Nucleus accumbens (tissue), 56 donors: ENCODE measurements around the gene MFSD1.

Experiments used
- DNase-seq, 56 donors: peaks; one replicate each; lab custom pipeline; 2025; lab: John Stamatoyannopoulos, UW

MFSD1 gene

DNA sequence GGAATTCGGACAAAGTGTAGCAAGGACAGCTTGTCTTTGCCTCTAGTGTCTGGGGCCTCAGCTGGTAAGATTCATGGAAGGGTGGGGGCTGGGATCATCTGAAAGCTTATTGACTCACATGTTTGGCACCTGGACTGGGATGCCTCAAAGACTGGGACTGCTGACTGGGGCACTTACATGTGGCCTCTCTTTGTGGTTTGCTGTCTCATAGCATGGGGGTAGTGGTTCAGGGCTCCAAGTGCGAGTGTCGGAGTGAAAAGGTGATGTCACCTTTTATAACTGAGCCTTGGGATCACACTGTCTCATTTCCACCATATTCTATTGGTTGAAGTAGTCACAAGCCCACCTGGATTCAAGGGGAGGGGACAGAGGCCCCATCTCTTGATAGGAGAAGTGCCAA lies 6.8 kb downstream of the MFSD1 start:
- no peak for DNase-seq

DNA sequence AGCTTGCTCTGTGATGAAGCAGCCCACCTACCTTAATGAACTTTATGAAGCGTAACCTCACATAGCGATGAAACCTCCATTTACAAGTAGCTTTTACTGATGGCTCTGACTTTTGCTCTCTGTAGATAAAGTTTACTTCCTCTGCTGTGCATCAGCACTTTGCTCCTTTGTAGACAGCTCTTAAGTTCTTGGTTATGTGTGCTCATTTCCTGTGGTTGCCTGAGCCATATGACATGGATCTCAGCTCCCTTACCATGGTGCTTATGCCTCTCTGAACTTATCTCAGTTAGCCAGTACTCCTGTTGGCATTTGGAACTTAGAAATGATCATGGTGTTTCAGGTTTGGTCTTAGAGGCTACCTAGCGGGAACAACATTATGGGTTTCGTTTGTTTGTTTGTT lies 7.8 kb downstream of the MFSD1 start:
- DNase-seq, result no peak

DNA sequence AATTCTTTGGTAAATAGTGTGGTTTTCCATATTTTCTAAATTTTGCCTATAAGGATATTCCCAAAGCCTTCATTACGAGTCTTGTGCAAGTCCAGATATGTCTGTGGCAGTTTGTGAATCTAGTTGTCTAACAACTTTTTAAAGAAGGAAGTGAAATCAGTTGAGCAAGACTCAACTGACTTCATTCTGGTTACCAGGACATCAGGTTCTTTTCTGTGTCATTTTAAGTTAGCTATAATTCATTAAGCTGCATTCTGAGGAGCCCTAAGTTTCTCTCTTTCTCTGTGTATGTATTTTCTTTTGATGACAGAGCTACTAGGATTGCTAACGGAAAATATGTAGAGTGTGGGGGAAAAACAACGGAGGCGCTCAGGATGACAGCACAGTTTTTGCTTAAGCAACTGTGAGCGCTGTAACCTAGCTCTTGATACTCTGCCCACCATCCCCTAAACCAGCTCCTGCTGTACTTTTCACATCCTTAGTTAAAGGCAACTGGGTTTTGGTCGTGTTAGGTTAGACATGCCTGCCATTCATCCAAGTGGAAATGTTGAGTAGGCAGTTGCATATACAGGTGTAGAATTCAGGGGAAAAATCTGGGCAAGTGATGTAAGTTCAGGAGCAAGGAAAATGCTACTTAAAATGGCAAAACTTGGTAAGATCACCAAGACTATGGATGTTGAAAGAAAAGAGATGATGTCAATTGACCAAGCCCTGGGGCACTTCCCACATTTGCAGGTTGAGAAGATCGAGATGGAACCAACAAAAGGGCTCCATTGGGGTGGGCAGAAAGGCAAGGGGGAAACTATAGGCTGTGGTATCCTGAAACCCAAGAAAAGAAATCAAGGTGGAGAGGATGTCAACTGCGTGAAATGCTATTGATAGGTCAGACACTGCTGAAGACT lies 9.2 kb downstream of the MFSD1 start:
- no peak for DNase-seq

DNA sequence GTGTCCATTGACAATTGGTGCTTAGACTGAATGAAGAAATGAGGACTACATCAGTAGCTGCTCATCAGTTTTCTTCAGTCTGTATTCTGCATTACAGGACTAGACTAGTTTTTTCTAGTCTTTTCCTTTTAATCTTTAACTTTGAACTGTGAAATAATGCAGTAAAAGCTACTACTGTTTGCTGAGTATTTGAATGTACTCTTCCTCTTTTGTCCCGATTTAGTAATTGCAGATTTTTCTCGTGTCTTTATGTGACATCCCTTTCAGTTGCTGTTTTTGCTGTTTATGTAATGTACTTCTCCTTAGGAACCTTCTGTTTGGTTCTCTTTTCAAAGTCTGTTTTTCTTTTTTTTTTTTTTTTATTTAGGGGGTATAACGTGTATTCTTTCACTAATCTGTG lies 17.4 kb downstream of the MFSD1 start:
- DNase-seq, result no peak

DNA sequence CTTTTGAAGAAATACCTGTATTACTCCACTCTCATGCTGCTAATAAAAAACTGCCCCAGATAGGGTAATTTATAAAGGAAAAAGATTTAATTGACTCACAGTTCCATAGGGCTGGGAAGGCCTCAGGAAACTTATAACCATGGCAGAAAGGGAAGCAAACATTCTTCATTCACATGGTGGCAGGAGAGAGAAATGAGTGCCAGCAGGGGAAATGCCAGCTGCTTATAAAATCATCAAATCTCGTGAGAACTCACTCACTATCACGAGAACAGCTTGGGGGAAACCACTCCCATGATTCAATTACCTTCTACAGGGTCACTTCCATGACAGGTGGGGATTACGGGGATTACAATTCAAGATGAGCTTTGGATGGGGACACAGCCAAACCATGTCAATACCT lies 18.7 kb downstream of the MFSD1 start:
- no peak for DNase-seq

DNA sequence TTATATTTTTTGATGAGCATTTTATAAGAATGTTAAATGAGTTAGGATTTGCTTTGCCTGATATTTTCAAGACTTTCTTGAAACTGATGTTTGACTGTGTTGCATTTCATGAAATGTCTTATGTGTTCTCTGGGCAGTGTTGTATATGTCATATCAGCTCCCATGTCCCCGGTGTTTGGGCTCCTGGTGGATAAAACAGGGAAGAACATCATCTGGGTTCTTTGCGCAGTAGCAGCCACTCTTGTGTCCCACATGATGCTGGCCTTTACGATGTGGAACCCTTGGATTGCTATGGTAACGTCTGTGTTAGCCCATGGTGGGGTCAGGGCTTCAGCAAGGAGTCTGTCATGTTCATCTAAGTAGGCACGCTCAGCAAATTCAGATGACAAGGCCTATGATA lies 20.0 kb downstream of the MFSD1 start:
- no peak for DNase-seq

DNA sequence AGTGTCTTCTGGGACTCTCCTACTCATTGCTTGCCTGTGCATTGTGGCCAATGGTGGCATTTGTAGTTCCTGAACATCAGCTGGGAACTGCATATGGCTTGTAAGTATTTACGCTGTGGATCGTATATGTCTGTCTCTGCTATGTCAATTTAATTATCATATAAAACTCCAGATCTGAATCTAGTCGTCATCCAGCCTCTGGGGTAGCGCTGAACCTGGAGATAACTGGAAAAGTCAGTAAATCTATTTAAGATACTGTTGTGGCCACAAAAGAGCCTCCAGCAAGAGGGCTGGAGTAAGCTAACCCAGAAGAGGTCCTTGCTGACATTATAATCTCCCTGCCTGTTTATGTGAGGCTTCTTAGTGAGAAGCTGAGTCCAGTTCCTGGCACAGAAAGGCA lies 21.6 kb downstream of the MFSD1 start:
- no peak for DNase-seq

DNA sequence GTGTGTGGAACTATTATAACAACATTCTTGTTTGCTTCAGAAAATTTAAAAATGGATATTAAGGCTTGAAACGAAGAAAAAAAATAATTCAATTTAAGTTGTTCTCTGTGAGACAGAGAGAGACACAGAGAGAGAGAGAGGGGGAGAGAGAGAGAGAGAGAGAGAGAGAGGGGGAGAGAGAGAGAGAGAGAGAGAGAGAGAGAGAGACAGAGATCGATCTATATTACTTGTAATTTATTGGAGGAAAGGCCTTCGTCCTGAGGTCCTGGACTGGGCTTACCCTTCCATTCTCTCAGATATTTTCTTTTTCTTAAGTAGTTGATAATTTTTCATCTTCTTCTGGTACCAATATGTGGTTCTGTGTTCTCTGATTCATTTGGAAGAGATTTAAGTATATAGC lies 25.9 kb downstream of the MFSD1 start:
- no peak for DNase-seq

DNA sequence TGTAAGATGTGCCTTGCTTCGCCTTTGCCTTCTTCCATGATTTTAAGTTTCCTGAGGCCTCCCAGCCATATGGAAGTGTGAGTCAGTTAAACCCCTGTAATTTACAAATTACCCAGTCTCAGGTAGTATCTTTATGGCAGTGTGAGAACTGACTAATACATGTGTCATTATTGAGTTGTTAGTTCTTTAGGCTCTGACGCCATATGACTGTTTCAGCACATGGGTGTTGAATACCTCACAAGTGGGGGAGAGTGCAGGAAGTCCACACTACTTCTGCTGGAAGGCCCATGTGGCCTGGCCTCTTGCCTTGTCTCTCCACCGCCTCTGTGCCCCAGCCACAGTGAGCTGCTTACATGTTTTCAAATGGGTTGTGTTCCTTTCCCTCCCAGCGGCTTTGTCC lies 28.5 kb downstream of the MFSD1 start:
- no peak for DNase-seq

DNA sequence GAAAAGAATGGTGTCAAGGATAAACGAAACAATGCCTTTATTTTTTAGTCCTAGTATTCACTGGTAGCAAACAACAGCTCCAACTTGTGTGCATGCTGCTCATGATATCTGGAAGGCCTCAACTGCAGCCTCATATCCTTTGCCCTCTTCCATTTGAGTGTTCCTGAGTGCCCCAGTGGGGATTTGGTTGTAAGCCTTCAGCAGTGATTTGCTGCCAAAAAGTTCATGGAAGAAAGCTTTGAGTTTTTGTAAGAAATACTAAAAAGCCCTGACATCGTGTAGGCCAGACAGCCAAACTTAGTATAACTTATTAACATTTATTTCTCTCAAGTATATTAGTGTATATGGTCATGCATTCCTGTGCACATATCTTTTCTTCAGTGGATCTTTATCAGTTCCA lies 30.0 kb downstream of the MFSD1 start:
- DNase-seq, result no peak

DNA sequence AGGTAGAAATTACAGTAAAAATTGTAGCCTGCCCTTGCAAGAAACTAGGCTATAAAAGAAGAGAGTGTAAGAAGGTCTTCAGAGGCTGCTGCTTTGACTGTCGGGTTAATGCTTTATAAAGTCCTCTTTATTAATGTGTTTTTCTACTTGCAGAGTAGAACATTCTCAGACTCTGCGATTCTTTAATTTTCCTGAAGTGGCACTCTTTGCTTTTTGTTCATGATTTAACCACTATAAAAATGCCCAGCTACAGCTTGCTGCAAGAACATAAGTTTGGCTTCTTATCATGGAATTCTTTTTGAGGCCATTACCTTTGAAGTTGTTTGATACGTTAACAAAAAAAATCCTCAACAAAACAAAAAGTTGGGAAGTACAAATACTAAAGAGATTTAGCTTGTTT lies 33.8 kb downstream of the MFSD1 start:
- DNase-seq, result no peak

DNA sequence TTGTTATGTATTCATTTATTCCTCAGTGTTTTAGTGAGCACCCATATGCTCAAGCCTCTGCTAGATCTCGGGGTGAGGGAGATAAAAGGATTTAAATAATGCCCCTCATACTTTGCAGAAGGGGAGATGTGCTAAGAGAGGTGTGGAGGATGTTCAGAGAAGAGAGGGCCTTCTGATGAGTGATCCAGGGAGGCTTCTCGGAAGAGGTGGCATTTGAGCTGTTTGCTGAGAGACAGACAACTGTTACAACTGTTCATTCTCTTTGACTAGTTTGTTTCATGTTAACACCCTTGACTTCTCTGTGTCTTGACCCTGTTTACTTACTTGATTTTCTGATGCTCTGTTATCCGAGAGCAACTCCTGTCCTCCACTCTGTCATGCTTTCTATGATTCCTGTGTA lies 34.5 kb downstream of the MFSD1 start:
- DNase-seq, result no peak

DNA sequence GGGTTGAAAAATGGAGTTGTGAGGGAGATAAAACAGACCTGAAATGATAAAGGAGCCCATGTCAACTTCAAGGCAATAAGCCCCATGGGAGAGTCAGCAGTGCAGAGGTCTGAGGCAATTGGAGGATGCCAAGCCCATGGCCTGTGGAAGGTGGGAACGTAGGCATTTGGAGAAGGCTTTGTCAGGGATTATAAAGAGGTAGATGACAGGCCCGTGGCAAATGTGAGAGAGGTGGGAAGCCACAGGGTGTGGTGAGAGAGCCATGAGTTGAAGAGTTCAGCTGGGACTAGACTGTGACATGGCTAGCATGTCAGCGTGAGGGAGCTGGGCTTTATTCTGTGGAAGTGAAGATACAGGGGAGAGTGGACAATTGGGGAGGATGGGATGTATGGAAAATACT lies 35.4 kb downstream of the MFSD1 start:
- no peak for DNase-seq

DNA sequence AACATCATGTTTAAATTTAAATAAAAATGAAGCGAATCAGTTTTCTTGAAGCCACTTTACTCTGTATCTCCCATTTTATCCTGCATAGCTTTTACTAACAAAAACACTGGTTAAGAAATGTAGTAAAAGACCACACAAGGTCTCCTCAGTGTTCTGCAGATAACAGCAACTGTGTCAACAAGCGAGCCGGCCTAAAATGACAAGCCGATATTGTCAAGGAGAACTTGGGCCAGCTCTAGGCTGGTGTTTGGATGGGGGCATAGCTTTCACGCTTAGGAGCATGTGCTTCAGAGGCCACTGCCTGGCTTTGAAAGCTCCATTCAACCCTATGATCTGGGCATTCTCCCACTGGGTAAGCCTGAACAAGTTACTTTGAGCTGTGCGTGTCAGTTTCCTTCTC lies 38.1 kb downstream of the MFSD1 start:
- DNase-seq, result no peak

DNA sequence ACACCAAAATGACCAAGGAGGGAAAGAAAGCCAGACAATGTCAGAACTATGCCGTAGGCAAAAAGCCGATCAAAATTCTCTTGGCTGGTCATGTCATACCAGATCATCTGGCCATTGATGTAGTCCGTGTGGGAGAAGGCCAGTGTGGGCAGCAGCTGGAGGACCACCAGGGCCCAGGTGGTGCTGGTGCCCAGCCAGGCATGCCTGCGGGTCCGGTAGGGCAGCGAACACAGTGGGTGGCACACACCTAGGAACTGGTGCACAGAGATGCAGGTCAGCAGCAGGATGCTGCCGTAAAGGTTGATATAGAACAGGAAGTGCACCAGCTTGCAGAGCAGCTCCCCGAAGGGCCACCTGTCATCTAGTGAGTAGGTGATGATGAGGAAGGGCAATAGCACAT lies 39.5 kb downstream of the MFSD1 start:
- DNase-seq, result no peak

DNA sequence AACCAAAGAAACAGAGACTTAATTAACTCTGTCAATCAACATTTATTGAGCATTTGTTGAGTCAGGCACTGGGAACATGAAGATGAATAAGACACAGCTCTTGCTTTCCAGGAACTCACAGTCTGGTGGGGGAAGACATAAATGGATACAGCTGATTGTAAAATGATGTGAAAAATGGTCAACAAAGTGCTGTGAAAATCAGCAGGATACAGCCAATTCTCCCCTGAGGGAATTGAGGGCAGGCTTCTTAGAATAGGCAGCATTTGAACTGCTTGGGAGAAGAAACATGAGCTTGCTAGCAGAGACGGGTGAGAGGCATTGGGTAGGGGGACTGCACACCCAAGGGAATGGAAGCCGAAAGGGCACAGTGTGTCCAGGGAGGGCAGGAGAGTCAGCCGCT lies 41.1 kb downstream of the MFSD1 start:
- DNase-seq, result no peak

DNA sequence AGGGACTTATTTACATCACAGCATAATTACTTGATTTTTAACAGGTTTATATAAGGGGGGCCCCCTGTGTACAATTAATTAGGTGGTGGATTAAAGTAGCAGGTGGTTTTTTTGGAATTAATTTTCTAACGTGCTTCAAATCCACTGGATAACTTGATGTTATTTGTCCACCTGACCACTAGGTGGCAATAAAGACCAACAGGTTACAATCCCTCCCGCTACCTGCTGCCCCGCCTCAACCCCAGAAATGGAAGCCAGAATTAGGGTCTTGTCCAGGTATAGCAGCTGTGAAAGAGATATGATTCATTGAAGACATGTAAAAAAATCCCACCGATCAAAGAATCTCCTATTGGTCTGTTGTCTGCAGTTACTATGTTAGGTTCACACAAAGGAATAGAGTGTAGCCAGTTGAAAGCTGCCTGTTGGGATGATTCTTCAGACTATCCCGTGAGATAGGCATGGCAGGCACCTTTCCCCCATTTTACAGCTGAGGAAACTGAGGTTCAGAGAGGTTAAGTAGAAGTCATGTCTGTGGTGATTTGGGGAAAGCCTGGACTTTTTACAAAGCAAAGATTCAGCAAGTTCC lies 44.0 kb downstream of the MFSD1 start:
- peak in 2 of 56 donors; percentile 4 to 18 for DNase-seq

DNA sequence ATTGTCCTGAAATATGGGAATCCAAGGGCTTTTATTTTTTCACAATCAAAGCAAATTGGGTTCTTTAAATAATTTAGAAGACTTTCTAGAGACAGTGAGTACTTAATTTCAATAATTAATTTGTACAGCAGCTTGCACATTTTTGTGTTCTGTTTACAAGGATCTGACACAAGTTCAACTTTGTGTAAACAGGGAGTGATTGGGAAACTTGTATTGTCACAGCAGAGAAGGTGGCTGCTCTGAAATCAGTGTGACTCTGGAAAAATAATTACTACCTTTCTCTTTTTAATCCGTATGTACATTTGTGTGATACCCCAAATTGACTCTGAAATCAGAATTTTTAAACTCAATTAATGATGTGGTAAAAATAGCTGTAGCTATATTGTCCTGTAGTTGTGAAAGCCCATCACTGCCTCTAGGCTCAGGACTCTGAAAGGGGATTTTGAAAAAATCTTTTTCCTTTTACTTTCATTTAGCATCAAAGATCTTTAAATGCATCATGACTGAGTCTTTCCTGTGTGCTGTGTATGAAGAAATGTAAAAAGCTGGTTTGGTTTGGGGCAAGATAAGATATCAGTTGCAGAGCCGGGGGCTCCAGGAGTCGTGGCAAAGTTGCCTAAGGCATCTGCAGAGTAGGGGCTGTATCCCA lies 45.1 kb downstream of the MFSD1 start:
- no peak for DNase-seq

DNA sequence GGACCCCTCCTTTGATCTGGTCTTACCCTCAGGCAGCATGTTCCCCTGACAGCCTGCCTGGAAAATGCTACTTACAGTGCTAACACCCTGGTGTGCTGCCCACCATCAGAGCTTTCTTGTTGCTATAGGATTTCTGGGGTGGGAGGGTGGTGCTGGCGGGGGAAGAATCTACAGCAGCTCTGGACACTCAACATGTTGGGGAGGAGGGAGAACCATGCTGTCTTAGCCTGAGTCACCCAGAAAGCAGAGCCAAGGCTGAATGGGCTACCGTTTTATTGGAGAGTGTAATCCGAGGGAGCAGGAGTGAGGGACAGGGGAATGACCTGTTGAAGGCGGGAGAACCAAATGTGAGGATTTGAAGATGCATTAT lies 45.6 kb downstream of the MFSD1 start:
- no peak for DNase-seq

DNA sequence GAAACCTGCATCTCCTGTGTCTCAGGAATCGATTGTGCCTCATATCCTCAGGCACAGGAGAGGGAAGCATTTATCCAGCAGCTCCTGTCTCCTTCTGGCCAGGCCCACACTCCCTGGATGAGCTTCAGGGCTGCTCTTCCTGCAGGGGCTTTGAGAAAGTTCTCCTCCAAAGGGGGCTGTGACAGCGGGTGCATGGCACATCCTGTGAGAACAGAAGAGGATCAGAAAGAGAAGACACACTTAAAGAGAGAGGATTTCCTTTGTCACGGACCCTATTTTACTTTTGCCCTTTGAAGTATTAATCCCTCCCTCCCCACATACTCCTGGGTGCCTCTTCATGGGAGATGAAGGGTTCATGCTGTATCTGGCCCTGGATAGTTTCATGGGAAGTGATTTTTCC lies 46.0 kb downstream of the MFSD1 start:
- no peak for DNase-seq

DNA sequence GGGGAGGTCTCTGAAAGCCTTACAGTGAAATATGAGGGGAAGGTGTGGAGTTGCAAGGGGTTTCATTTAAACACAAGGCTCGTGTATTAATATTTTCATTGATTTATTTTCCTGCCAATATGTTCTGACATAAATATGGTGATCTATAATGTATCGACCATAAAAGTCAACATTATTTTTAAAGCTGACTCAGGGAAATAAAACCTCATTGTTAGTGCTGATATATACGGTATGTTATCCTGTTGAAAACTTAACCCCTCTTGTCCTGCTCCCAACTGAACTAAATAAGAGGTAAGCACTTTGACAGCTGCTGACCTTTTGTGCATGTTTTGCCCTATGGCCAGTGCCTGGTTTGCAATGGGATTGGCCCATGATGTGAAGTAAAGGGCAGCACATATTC lies 47.9 kb downstream of the MFSD1 start:
- no peak for DNase-seq

DNA sequence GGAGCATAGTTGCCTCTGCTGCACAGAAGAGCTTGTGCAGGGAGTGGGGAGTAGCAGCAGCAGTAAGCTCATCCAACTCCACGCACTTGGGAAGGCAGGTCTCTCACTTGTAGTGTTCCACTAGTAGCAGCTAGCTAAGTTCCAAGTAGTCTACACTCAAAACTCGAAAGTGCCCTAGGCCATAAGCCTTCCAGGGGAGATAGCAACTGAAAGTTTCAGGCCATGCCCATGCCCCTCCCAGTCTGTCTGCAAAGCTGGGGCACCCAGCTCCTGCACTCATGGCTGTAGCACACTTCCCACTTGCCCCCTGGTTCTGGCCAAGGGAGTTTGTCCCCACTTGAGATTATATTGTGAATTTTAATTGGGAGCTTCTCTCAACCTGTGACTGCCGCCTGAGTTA lies 57.5 kb downstream of the MFSD1 start:
- no peak for DNase-seq
